ENCODE measurements around the gene TXNDC8. TPM values are rescaled to one million over a fixed set of nuclear protein-coding genes. Genes with fewer than 3 reads are reported as not detected.
A peak's percentile ranks its signal among the peaks of the same experiment; 100 is the strongest.

TXNDC8 gene
- total RNA-seq, 6 donors from 2014 or later: not detected

DNA sequence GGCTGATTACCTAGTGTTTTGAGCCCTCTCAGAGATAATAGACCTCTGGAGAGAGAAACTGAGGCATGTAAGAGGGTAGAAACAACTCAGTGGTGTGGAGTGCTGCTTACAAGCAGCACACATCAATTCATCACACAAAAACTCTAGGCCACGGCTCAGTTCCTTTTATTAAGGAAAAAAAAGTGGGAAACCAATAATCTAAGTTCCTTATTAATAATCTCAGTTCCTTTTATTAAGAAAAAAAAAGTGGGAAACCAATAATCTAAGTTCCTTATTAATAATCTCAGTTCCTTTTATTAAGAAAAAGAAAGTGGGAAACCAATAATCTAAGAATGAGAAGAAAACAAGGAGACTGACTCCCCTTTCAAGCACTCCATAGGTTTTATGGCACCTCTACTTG is 28.0 kb downstream of the TXNDC8 start:
- DNase-seq (no peak), ATAC-seq (ENCODE audit: low FRiP score in 2 of 2) (no peak)
- H3K4me3 ChIP-seq: no peak overlapping the region
- peaks cover 0 to 11% (median 0%) of the 10 kb centered on the region in 4 donors for H3K9me3 ChIP-seq
- no peaks in the 10 kb centered on the region for H3K27me3 ChIP-seq
- WGBS, 2 donors: 67 to 76% methylated on average over 1 of the region's 1 CpG
- H3K27ac ChIP-seq: no peak overlapping the region
- no peaks in the 10 kb centered on the region for H3K4me1 ChIP-seq
- H3K36me3 ChIP-seq: no peaks in the 10 kb centered on the region
- no peak for TF ChIP-seq EP300 (IDR thresholded peaks at IDR 0.05)
- TF ChIP-seq POLR2AphosphoS5 (IDR thresholded peaks at IDR 0.05): no peak
- TF ChIP-seq, protein P1, sequence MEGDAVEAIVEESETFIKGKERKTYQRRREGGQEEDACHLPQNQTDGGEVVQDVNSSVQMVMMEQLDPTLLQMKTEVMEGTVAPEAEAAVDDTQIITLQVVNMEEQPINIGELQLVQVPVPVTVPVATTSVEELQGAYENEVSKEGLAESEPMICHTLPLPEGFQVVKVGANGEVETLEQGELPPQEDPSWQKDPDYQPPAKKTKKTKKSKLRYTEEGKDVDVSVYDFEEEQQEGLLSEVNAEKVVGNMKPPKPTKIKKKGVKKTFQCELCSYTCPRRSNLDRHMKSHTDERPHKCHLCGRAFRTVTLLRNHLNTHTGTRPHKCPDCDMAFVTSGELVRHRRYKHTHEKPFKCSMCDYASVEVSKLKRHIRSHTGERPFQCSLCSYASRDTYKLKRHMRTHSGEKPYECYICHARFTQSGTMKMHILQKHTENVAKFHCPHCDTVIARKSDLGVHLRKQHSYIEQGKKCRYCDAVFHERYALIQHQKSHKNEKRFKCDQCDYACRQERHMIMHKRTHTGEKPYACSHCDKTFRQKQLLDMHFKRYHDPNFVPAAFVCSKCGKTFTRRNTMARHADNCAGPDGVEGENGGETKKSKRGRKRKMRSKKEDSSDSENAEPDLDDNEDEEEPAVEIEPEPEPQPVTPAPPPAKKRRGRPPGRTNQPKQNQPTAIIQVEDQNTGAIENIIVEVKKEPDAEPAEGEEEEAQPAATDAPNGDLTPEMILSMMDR (IDR thresholded peaks at IDR 0.05): no peak
- TF ChIP-seq POLR2A (IDR thresholded peaks at IDR 0.05): no peak

DNA sequence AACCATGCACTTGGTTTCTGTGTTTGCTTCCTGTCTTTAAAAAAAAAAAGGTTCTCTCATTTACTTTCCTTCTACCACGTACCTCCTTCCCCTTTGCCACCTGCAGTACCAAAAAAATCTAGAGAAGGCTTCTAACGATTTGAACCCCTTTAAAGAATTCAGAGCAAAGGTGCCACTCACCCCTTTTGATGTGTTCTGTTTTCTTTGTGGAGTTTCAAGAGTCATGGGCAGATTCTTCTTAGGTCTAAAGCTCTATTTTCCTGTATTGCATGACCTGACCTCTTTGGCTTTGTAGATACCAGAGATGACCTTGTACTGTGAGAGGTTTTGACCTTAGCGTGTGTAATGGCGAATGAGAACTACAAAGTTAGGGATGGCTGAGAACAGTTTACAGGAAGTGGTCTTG is 29.0 kb downstream of the TXNDC8 start:
- Histone ChIP-seq H3K4me3 (no peak overlapping the region), H3K4me1 (no peaks in the 10 kb centered on the region), H3K27me3 (no peaks in the 10 kb centered on the region), H3K27ac (no peak overlapping the region), H3K9me3 (peaks cover 0 to 11% (median 0%) of the 10 kb centered on the region in 4 donors), H3K36me3 (no peaks in the 10 kb centered on the region)
- no peak for TF ChIP-seq POLR2A (IDR thresholded peaks at IDR 0.05)
- no peak for TF ChIP-seq EP300 (IDR thresholded peaks at IDR 0.05)
- TF ChIP-seq POLR2AphosphoS5 (IDR thresholded peaks at IDR 0.05): no peak
- TF ChIP-seq, protein P1 (IDR thresholded peaks at IDR 0.05): no peak
- ATAC-seq (ENCODE audit: low FRiP score in 2 of 2) (no peak), DNase-seq (no peak)
- WGBS, 2 donors: 46 to 49% methylated on average over 4 of the region's 4 CpGs

DNA sequence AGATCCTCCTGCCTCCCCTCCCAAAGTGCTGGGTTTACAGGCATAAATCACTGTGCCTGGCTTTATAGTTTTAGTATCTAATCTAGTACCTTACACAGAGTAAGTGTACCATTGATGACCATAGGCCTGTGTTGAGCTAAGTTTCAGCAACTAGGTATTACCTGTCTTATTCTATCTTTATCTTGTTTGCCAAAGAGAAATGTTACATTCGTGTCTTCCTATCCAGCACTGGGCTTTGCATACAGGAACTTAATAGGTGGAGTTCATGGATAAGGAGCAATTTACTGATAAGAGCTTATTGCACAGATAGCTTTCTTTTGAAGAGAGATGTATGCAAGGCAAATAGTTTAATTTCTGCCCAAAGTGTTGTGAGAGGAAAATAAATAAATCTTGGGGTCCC is 30.5 kb downstream of the TXNDC8 start:
- WGBS, 2 donors: 41 to 60% methylated on average over 1 of the region's 1 CpG
- H3K4me1 ChIP-seq: no peaks in the 10 kb centered on the region
- H3K4me3 ChIP-seq: no peak overlapping the region
- H3K36me3 ChIP-seq: no peaks in the 10 kb centered on the region
- H3K27me3 ChIP-seq: no peaks in the 10 kb centered on the region
- no peak for ATAC-seq (ENCODE audit: low FRiP score in 2 of 2)
- DNase-seq: no peak
- TF ChIP-seq EP300 (IDR thresholded peaks at IDR 0.05): no peak
- TF ChIP-seq POLR2A (IDR thresholded peaks at IDR 0.05): no peak
- TF ChIP-seq, protein P1 (IDR thresholded peaks at IDR 0.05): no peak
- TF ChIP-seq POLR2AphosphoS5 (IDR thresholded peaks at IDR 0.05): no peak
- peaks cover 0 to 4% (median 0%) of the 10 kb centered on the region in 4 donors for H3K9me3 ChIP-seq
- H3K27ac ChIP-seq: no peak overlapping the region

DNA sequence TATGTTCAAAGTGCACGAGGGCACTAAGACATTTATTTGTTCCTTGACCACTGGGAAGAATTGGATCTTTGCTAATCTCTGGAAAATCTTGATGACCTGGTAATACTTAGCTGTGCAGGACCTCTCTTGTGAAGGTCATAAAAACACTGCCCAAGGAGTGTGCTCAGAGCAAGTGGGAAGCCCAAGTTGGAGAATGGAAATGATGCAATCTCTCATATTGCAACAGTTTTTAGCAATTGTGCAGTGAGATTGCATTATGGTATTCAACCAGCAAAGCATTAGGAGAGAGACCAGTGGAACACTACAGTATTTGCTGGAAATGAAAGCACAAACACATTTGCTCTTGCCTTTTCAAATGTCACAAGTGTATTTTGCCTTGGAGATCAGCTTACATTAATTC is 34.5 kb downstream of the TXNDC8 start:
- H3K27ac ChIP-seq: peak overlapping the region in 1 of 4 donors; percentile 63
- ATAC-seq (ENCODE audit: low FRiP score in 2 of 2): peak in 1 of 2 donors; percentile 64
- 55 to 81% methylated on average over 1 of the region's 1 CpG for WGBS, 2 donors
- no peak for DNase-seq
- peak in 1 of 2 donors; percentile 64 for TF ChIP-seq POLR2AphosphoS5 (IDR thresholded peaks at IDR 0.05)
- TF ChIP-seq EP300 (IDR thresholded peaks at IDR 0.05): peak in 1 of 4 donors; percentile 18
- no peak for TF ChIP-seq POLR2A (IDR thresholded peaks at IDR 0.05)
- no peaks in the 10 kb centered on the region for H3K36me3 ChIP-seq
- no peaks in the 10 kb centered on the region for H3K27me3 ChIP-seq
- H3K9me3 ChIP-seq: no peaks in the 10 kb centered on the region
- H3K4me1 ChIP-seq: no peaks in the 10 kb centered on the region
- no peak overlapping the region for H3K4me3 ChIP-seq

DNA sequence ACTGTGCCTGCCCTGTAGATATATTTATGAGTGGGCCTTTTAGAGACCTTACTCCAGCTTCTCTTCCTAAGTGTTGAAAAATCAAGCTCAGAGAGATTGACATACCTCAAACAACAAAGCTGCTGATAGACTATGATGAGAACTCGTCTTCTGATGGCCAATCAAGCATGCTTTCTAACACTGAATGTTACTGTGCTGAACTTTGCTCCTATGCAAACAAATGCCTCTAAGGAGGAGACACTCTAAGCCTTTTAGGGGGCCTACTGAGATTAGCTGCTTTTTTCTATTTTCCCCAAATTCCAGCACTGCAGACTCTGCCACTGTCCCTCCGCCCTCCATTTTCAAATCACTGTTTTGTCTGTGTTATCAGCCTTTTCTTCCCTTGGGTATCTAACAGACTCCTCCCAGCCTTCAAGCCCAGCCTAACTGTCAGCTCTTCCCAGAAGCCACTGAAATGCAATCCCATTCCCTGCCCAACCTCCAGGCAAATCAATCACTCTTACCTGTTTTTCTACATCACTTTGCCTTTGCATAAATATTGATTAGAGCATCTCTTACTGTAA is 39.5 kb downstream of the TXNDC8 start:
- H3K4me1 ChIP-seq: no peaks in the 10 kb centered on the region
- no peaks in the 10 kb centered on the region for H3K9me3 ChIP-seq
- DNase-seq: no peak
- TF ChIP-seq, protein P1 (IDR thresholded peaks at IDR 0.05): no peak
- no peaks in the 10 kb centered on the region for H3K36me3 ChIP-seq
- no peak overlapping the region for H3K27ac ChIP-seq
- 59 to 64% methylated on average over 2 of the region's 2 CpGs for WGBS, 2 donors
- H3K4me3 ChIP-seq: no peak overlapping the region
- ATAC-seq (ENCODE audit: low FRiP score in 2 of 2): no peak
- H3K27me3 ChIP-seq: no peaks in the 10 kb centered on the region
